Endothelial cell of umbilical vein (primary cell): ENCODE measurements around the gene PLCD1. TPM values are rescaled to one million over a fixed set of nuclear protein-coding genes. Genes with fewer than 3 reads are reported as not detected.

Experiments used
- BruUV-seq: library from RNA; stranded (reverse); fragments of 400-500 nt; replicated peaks from 2 replicates; lab custom pipeline; 2021; lab: Mats Ljungman, UMichigan
- CTCF ChIA-PET: fragments of 300-600, 350-600 bp; sonication (Branson Sonifier 250); formaldehyde crosslinking; loops from one replicate; lab custom pipeline; 2021; ENCODE audit warnings: antibody characterized with exemption, inconsistent platforms; lab: Charles Lee
- POLR2A ChIA-PET: fragments of 300-600, 350-600 bp; sonication (Branson Sonifier 250); formaldehyde crosslinking; loops from one replicate; lab custom pipeline; 2021; ENCODE audit warnings: antibody characterized with exemption, inconsistent platforms; lab: Charles Lee
- DNase-seq: peaks from one replicate; pipeline ENCODE4 v3.0.0-alpha.2; 2011; ENCODE audit warnings: low read depth, low spot score
- FAIRE-seq: peaks from 2 replicates; lab custom pipeline; 2011; peaks lifted over from hg19 to GRCh38; lab: Jason Lieb, UNC
- H2AFZ ChIP-seq: 2 replicates; pipeline ENCODE4 v1.6.0; 2012; ENCODE audit warnings: low read depth, low read length, control low read depth, inconsistent platforms
- H3K27ac ChIP-seq: 2 replicates; pipeline ENCODE4 v1.5.1; 2011; ENCODE audit warnings: low read depth, mild to moderate bottlenecking, control low read depth, low read length, moderate library complexity; ENCODE audit not compliant: insufficient read depth
- H3K27me3 ChIP-seq, 2 experiments: 2 replicates each; pipeline versions ENCODE4 v1.6.0 to v1.6.1; 2011; ENCODE audit warnings: low read length in 2 of 2, mixed read lengths in 1 of 2; ENCODE audit not compliant: control insufficient read depth in 2 of 2, insufficient read depth in 2 of 2
- H3K36me3 ChIP-seq, 2 experiments: 2 replicates in 1 of 2; 3 replicates in 1 of 2; pipeline ENCODE4 v1.5.1; 2011; ENCODE audit warnings: low read length in 2 of 2, mild to moderate bottlenecking in 1 of 2, moderate library complexity in 1 of 2; ENCODE audit not compliant: control insufficient read depth in 2 of 2, insufficient read depth in 2 of 2; ENCODE audit errors: extremely low read depth in 1 of 2
- H3K4me1 ChIP-seq: 3 replicates; pipeline ENCODE4 v1.5.1; 2011; ENCODE audit warnings: mild to moderate bottlenecking, low read length; ENCODE audit not compliant: control insufficient read depth, insufficient read depth; ENCODE audit errors: extremely low read depth
- H3K4me2 ChIP-seq: 2 replicates; pipeline ENCODE4 v1.6.1; 2011; ENCODE audit warnings: low read length, control low read depth, mixed read lengths; ENCODE audit not compliant: insufficient read depth
- H3K4me3 ChIP-seq, 3 experiments: fragments of 200-600 bp in 1 of 3; sonication (generic), shearing (Covaris generic) in 1 of 3; replicated peaks in 1 of 3; 2 replicates each; pipeline ENCODE4 v1.5.1; 2011 to 2016; ENCODE audit warnings: control low read depth in 3 of 3, low read length in 3 of 3, mild to moderate bottlenecking in 2 of 3, inconsistent platforms in 1 of 3, low read depth in 1 of 3, moderate library complexity in 1 of 3; ENCODE audit not compliant: insufficient read depth in 1 of 3
- H3K79me2 ChIP-seq: 2 replicates; pipeline ENCODE4 v1.6.0; 2012; ENCODE audit warnings: low read length, inconsistent platforms; ENCODE audit not compliant: control insufficient read depth, insufficient read depth
- H3K9ac ChIP-seq: replicated peaks from 2 replicates; pipeline ENCODE3; 2011; ENCODE audit warnings: low read length, control low read depth; ENCODE audit not compliant: insufficient read depth; ENCODE audit errors: extremely low read depth
- H3K9me1 ChIP-seq: replicated peaks from 3 replicates; pipeline ENCODE4 v1.6.0; 2011; ENCODE audit warnings: mild to moderate bottlenecking, low read length; ENCODE audit not compliant: control insufficient read depth, insufficient read depth; ENCODE audit errors: extremely low read depth
- H3K9me3 ChIP-seq: replicated peaks from 2 replicates; pipeline ENCODE4 v1.5.1; 2012; ENCODE audit warnings: low read length, inconsistent platforms; ENCODE audit not compliant: control insufficient read depth, insufficient read depth
- H4K20me1 ChIP-seq: replicated peaks from 2 replicates; pipeline ENCODE3; 2011; ENCODE audit warnings: mild to moderate bottlenecking, low read length; ENCODE audit not compliant: control insufficient read depth, insufficient read depth; ENCODE audit errors: extremely low read depth
- CTCF ChIP-seq, 2 donors: IDR thresholded peaks; 1 replicate in 1 of 2; 2 replicates in 1 of 2; pipeline ENCODE4 v1.5.1; 2011; ENCODE audit warnings: low read length in 2 of 2, mild to moderate bottlenecking in 2 of 2, moderate library complexity in 2 of 2, control low read depth in 1 of 2, inconsistent platforms in 1 of 2, low read depth in 1 of 2; ENCODE audit not compliant: insufficient read depth in 1 of 2; ENCODE audit errors: extremely low read depth in 1 of 2
- EZH2 ChIP-seq: IDR thresholded peaks from 2 replicates; pipeline ENCODE4 v1.6.1; 2012; ENCODE audit warnings: borderline replicate concordance, low read depth, mild to moderate bottlenecking, moderate library complexity, low read length, inconsistent platforms; ENCODE audit not compliant: severe bottlenecking
- FOS ChIP-seq: IDR thresholded peaks from 2 replicates; pipeline ENCODE4 v1.6.1; 2011; ENCODE audit warnings: mild to moderate bottlenecking, low read length, moderate library complexity, borderline replicate concordance; ENCODE audit not compliant: insufficient read depth
- GATA2 ChIP-seq: IDR thresholded peaks from 2 replicates; pipeline ENCODE4 v1.7.0; 2011; ENCODE audit warnings: low read depth, mild to moderate bottlenecking, moderate library complexity, mixed read lengths, low read length; ENCODE audit not compliant: insufficient read length, insufficient read depth
- JUN ChIP-seq: IDR thresholded peaks from 2 replicates; pipeline ENCODE4 v1.6.1; 2011; ENCODE audit warnings: borderline replicate concordance, low read depth; ENCODE audit not compliant: insufficient read length, insufficient read depth
- MAX ChIP-seq: IDR thresholded peaks from 2 replicates; pipeline ENCODE4 v1.6.1; 2011; ENCODE audit not compliant: insufficient read depth, insufficient read length
- MYC ChIP-seq: IDR thresholded peaks from one replicate; pipeline ENCODE4 v1.6.1; 2011; ENCODE audit warnings: mild to moderate bottlenecking, low read depth, low read length
- POLR2A ChIP-seq: IDR thresholded peaks from 2 replicates; pipeline ENCODE4 v1.6.1; 2012; ENCODE audit warnings: low read depth, mild to moderate bottlenecking, control low read depth, low read length
- POLR2AphosphoS5 ChIP-seq: IDR thresholded peaks from 2 replicates; pipeline ENCODE4 v1.6.1; 2012; ENCODE audit warnings: low read depth, mild to moderate bottlenecking, control low read depth, low read length, moderate library complexity; ENCODE audit not compliant: insufficient read depth
- dilution Hi-C: fragments of 300-500 bp; cut with MboI; formaldehyde crosslinking; loops from one replicate; pipeline ENCODE4 v1.15.0; 2019; ENCODE audit warnings: low sequenced_read_pairs; ENCODE audit not compliant: extremely low pct_ligation_motif_present
- intact Hi-C: fragments of 100-400 bp; cut with micrococcal nuclease; formaldehyde crosslinking; loops from one replicate; pipeline ENCODE4 v1.10.0; 2022
- polyA plus RNA-seq, 4 experiments: library from polyadenylated mRNA; depleted of rRNA in 3 of 4; stranded (reverse) in 3 of 4; unstranded in 1 of 4; fragments of >200 nt; gene quantifications; 2 replicates each; pipeline versions ENCODE4 v1.2.1 to v1.2.3, GENCODE V29; 2011 to 2012; ENCODE audit warnings: missing spikeins in 1 of 4
- total RNA-seq: library from RNA; stranded (reverse); gene quantifications from 2 replicates; pipeline ENCODE4 v1.2.3, GENCODE V29; 2021

Gene PLCD1
- total and polyA plus RNA-seq, 2 donors (not counting 3 experiments of a cell fraction or from before 2014, with no cell fraction given), result 12.6 to 15.3 TPM

- no peaks in the 10 kb centered on the region for H3K79me2 ChIP-seq
- H3K27ac ChIP-seq, result no peak overlapping the region
- FAIRE-seq (no peak), DNase-seq (no peak)
- no peak overlapping the region for H3K4me2 ChIP-seq
- POLR2A ChIA-PET, result no interaction called here
- dilution Hi-C loops (no loop called here), intact Hi-C loops (no loop called here)
- no peaks in the 10 kb centered on the region for H3K9me3 ChIP-seq
- H3K9me1 ChIP-seq, result no peaks in the 10 kb centered on the region
- no peak for TF ChIP-seq FOS
- no peak for TF ChIP-seq GATA2
- no peak for TF ChIP-seq CTCF (IDR thresholded peaks at IDR 0.05; ENCODE audit: extremely low read depth in 1 of 2, insufficient read depth in 1 of 2, low read depth in 1 of 2, low read length in 2 of 2)
- TF ChIP-seq MYC, result no peak
- TF ChIP-seq MAX, result no peak
- no peak for TF ChIP-seq POLR2A
- no peak for TF ChIP-seq JUN
- no peak for TF ChIP-seq EZH2
- no peak for TF ChIP-seq POLR2AphosphoS5
- BruUV-seq, result no TSS peak
- no peak overlapping the region for H3K9ac ChIP-seq
- no peaks in the 10 kb centered on the region for H3K27me3 ChIP-seq
- CTCF ChIA-PET, result interaction anchor here (0.8 to 1.1 kb wide), 2 partner anchors 19 to 26 kb away, joined by 4 to 5 read pairs; no protein-coding TSS in a partner anchor
- no peaks in the 10 kb centered on the region for H4K20me1 ChIP-seq
- H3K4me1 ChIP-seq, result peaks cover 10% of the 10 kb centered on the region
- H2AFZ ChIP-seq, result no peak overlapping the region
- H3K4me3 ChIP-seq, result no peak overlapping the region
- peaks cover 0 to 2% of the 10 kb centered on the region in 2 experiments for H3K36me3 ChIP-seq
Observed at GRCh38 chr3:38022896-38023709, 6.3 kb downstream of the PLCD1 start.
